Astrocyte (in vitro differentiated cells and primary cell): ENCODE measurements around the gene ERC1. TPM values are rescaled to one million over a fixed set of nuclear protein-coding genes. Genes with fewer than 3 reads are reported as not detected.

Experiments used
- DNase-seq: peaks from one replicate; pipeline ENCODE4 v3.0.0-alpha.2; 2010; ENCODE audit warnings: low read depth
- FAIRE-seq: peaks from 2 replicates; lab custom pipeline; 2011; peaks lifted over from hg19 to GRCh38; lab: Jason Lieb, UNC
- H2AFZ ChIP-seq: 2 replicates; pipeline ENCODE4 v1.6.0; 2012; ENCODE audit warnings: low read depth, low read length, inconsistent platforms
- H3K27ac ChIP-seq: 2 replicates; pipeline ENCODE4 v1.5.1; 2011; ENCODE audit warnings: low read depth, low read length, inconsistent platforms
- H3K27me3 ChIP-seq: 2 replicates; pipeline ENCODE4 v1.6.0; 2011; ENCODE audit warnings: low read length, inconsistent platforms; ENCODE audit not compliant: insufficient read depth
- H3K36me3 ChIP-seq: 2 replicates; pipeline ENCODE4 v1.5.1; 2011; ENCODE audit warnings: low read length, inconsistent platforms; ENCODE audit not compliant: insufficient read depth
- H3K4me1 ChIP-seq: 2 replicates; pipeline ENCODE4 v1.5.1; 2011; ENCODE audit warnings: low read length, inconsistent platforms; ENCODE audit not compliant: insufficient read depth
- H3K4me2 ChIP-seq: 2 replicates; pipeline ENCODE4 v1.6.0; 2012; ENCODE audit warnings: low read length, inconsistent platforms
- H3K4me3 ChIP-seq: 2 replicates; pipeline ENCODE4 v1.5.1; 2011; ENCODE audit warnings: low read depth, mild to moderate bottlenecking, low read length, inconsistent platforms; ENCODE audit not compliant: insufficient read depth
- H3K79me2 ChIP-seq: 2 replicates; pipeline ENCODE4 v1.6.0; 2012; ENCODE audit warnings: mild to moderate bottlenecking, low read length, inconsistent platforms; ENCODE audit not compliant: insufficient read depth
- H3K9ac ChIP-seq: 2 replicates; pipeline ENCODE4 v1.6.0; 2012; ENCODE audit warnings: mild to moderate bottlenecking, low read length, inconsistent platforms
- H3K9me3 ChIP-seq: 2 replicates; pipeline ENCODE4 v1.5.1; 2012; ENCODE audit warnings: low read depth, mild to moderate bottlenecking, low read length, inconsistent platforms; ENCODE audit not compliant: insufficient read depth
- H4K20me1 ChIP-seq: 2 replicates; pipeline ENCODE4 v1.6.0; 2012; ENCODE audit warnings: low read length, inconsistent platforms; ENCODE audit not compliant: insufficient read depth
- H3K27ac Mint-ChIP-seq: one replicate; pipeline ENCODE4 v1.8.0; 2021; ENCODE audit warnings: mild to moderate bottlenecking, mixed read lengths; ENCODE audit not compliant: unreplicated experiment
- H3K27me3 Mint-ChIP-seq: one replicate; pipeline ENCODE4 v1.8.0; 2021; ENCODE audit warnings: low read depth, mixed read lengths; ENCODE audit not compliant: unreplicated experiment
- H3K36me3 Mint-ChIP-seq: one replicate; pipeline ENCODE4 v1.8.0; 2021; ENCODE audit warnings: low read depth, mixed read lengths; ENCODE audit not compliant: unreplicated experiment
- H3K4me1 Mint-ChIP-seq: one replicate; pipeline ENCODE4 v1.8.0; 2021; ENCODE audit warnings: low read depth, mixed read lengths; ENCODE audit not compliant: unreplicated experiment
- H3K4me3 Mint-ChIP-seq: one replicate; pipeline ENCODE4 v1.8.0; 2021; ENCODE audit warnings: mild to moderate bottlenecking, moderate library complexity, mixed read lengths; ENCODE audit not compliant: unreplicated experiment
- H3K9me3 Mint-ChIP-seq: one replicate; pipeline ENCODE4 v1.8.0; 2021; ENCODE audit warnings: mild to moderate bottlenecking, mixed read lengths; ENCODE audit not compliant: unreplicated experiment
- CTCF ChIP-seq: IDR thresholded peaks from 2 replicates; pipeline ENCODE4 v1.5.1; 2011; ENCODE audit warnings: low read depth, mild to moderate bottlenecking, inconsistent platforms, low read length, moderate library complexity; ENCODE audit not compliant: insufficient read depth
- EZH2 ChIP-seq: IDR thresholded peaks from 2 replicates; pipeline ENCODE4 v1.6.1; 2012; ENCODE audit warnings: mild to moderate bottlenecking, low read length, inconsistent platforms; ENCODE audit not compliant: insufficient read depth
- total RNA-seq: library from RNA; stranded (reverse); gene quantifications from 2 replicates; pipeline ENCODE4 v1.2.1, GENCODE V29; 2021

The ERC1 gene
- total RNA-seq, 1 donor from 2014 or later = 67.1 TPM

GRCh38 chr12:1531654-1532374, 540.8 kb downstream of the ERC1 start:
- peak; percentile 29 for FAIRE-seq
- TF ChIP-seq CTCF (no peak), EZH2 (no peak)
- peaks cover 68% of the 10 kb centered on the region for H3K4me1 Mint-ChIP-seq

GRCh38 chr12:1532375-1533165, 541.5 kb downstream of the ERC1 start:
- no peaks in the 10 kb centered on the region for H3K9me3 Mint-ChIP-seq
- H3K4me1 ChIP-seq = peaks cover 38% of the 10 kb centered on the region
- H3K4me2 ChIP-seq = peak overlapping the region; percentile 90
- H3K36me3 Mint-ChIP-seq = peaks cover 16% of the 10 kb centered on the region
- no peaks in the 10 kb centered on the region for H3K36me3 ChIP-seq
- no peaks in the 10 kb centered on the region for H3K27me3 Mint-ChIP-seq
- H3K9ac ChIP-seq = peak overlapping the region; percentile 78
- peaks cover 64% of the 10 kb centered on the region for H4K20me1 ChIP-seq
- TF ChIP-seq EZH2 (no peak), CTCF (no peak)
- DNase-seq (no peak), FAIRE-seq (no peak)
- H3K79me2 ChIP-seq = peaks cover 73% of the 10 kb centered on the region
- H3K4me3 Mint-ChIP-seq = peak overlapping the region; percentile 82
- no peak overlapping the region for H3K27ac ChIP-seq
- H3K4me1 Mint-ChIP-seq = peaks cover 65% of the 10 kb centered on the region
- H3K27me3 ChIP-seq = peaks cover 10% of the 10 kb centered on the region
- H3K4me3 ChIP-seq = peak overlapping the region; percentile 71
- H2AFZ ChIP-seq = no peak overlapping the region
- no peaks in the 10 kb centered on the region for H3K9me3 ChIP-seq
- H3K27ac Mint-ChIP-seq = peak overlapping the region; percentile 9

More at GRCh38 chr12:1531654-1532374, 540.8 kb downstream of the ERC1 start:
- Histone ChIP-seq H4K20me1 (peaks cover 56% of the 10 kb centered on the region), H3K9ac (peak overlapping the region; percentile 78), H3K4me1 (peaks cover 44% of the 10 kb centered on the region), H3K79me2 (peaks cover 65% of the 10 kb centered on the region), H3K9me3 (no peaks in the 10 kb centered on the region), H3K27me3 (peaks cover 3% of the 10 kb centered on the region), H3K27ac (no peak overlapping the region), H2AFZ (peak overlapping the region; percentile 33), H3K4me3 (peak overlapping the region; percentile 71), H3K36me3 (no peaks in the 10 kb centered on the region), H3K4me2 (peak overlapping the region; percentile 90)
- Mint-ChIP-seq H3K4me3 (peak overlapping the region; percentile 82), H3K27me3 (no peaks in the 10 kb centered on the region), H3K27ac (peak overlapping the region; percentile 20), H3K9me3 (no peaks in the 10 kb centered on the region), H3K36me3 (peaks cover 11% of the 10 kb centered on the region)
- no peak for DNase-seq
